Loucy (cell line): ENCODE data around the gene FGF21.

Experiments used
- EZH2phosphoT487 ChIP-seq: fragments of 200-600 bp; IDR thresholded peaks from 2 replicates; pipeline ENCODE4 v1.6.1; 2018; ENCODE audit warnings: antibody characterized with exemption, mild to moderate bottlenecking, moderate library complexity, borderline replicate concordance
- TF ChIP-seq, protein P1 (sequence below): fragments of 200-600 bp; sonication (generic); conservative IDR thresholded peaks from 2 replicates; pipeline ENCODE4 v1.5.1; 2014; ENCODE audit warnings: mild to moderate bottlenecking, antibody characterized with exemption, low read length

DNA sequence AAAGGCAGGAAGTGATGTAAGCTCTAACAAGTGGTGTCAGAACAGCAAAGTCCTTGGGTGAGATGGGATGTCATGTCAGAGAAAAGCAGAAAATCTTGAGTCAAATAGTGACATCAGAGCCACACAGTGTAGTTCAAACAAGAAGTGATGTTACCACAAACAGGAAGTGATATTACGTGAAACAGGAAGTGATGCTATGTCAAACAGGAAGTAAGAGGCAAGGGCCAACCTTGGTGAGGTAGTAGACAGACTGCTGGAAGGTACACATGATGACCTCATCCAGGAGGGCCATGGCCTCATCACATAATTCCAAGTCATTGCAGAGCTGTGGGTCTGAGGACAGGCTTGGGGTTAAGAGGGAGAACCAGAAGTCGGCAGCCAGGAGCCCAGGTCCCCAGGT, 28.8 kb upstream of the FGF21 start:
- TF ChIP-seq, protein P1, sequence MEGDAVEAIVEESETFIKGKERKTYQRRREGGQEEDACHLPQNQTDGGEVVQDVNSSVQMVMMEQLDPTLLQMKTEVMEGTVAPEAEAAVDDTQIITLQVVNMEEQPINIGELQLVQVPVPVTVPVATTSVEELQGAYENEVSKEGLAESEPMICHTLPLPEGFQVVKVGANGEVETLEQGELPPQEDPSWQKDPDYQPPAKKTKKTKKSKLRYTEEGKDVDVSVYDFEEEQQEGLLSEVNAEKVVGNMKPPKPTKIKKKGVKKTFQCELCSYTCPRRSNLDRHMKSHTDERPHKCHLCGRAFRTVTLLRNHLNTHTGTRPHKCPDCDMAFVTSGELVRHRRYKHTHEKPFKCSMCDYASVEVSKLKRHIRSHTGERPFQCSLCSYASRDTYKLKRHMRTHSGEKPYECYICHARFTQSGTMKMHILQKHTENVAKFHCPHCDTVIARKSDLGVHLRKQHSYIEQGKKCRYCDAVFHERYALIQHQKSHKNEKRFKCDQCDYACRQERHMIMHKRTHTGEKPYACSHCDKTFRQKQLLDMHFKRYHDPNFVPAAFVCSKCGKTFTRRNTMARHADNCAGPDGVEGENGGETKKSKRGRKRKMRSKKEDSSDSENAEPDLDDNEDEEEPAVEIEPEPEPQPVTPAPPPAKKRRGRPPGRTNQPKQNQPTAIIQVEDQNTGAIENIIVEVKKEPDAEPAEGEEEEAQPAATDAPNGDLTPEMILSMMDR = no peak
- no peak for TF ChIP-seq EZH2phosphoT487
